Fibroblast of lung (primary cell): ENCODE data around the gene TBXAS1.

ENCODE experiments used
- EZH2 ChIP-seq: IDR thresholded peaks from 2 replicates; pipeline ENCODE4 v1.5.1; 2012; ENCODE audit warnings: low read length, control low read depth, mild to moderate bottlenecking; ENCODE audit errors: missing control alignments
- TF ChIP-seq, protein P1 (sequence below), 2 donors: IDR thresholded peaks in 1 of 2; conservative IDR thresholded peaks in 1 of 2; 1 replicate in 1 of 2; 2 replicates in 1 of 2; pipeline ENCODE4 v1.5.1; 2011 to 2012; ENCODE audit warnings: low read length in 2 of 2, control low read depth in 1 of 2, inconsistent platforms in 1 of 2, low read depth in 1 of 2, mild to moderate bottlenecking in 1 of 2

DNA sequence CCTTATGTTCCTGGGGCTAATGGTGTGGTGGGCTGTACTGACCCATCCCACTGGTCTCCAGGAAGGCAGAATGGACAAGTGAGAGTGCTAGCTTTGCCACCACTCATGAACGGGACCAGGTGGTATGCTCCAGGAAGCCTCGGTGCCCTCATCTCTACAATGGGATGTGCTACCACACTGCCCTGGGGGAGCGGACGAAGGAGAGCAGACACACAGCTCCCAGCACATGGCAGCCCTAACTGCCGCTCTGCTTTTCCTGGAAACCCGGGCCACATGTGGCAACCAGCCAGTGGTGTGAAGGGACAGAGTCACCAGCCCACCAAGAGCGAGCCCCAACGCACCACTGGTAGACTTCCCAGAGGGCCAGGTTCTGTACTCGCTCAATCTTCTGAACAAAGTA lies 197.9 kb downstream of the TBXAS1 start:
- TF ChIP-seq, protein P1, sequence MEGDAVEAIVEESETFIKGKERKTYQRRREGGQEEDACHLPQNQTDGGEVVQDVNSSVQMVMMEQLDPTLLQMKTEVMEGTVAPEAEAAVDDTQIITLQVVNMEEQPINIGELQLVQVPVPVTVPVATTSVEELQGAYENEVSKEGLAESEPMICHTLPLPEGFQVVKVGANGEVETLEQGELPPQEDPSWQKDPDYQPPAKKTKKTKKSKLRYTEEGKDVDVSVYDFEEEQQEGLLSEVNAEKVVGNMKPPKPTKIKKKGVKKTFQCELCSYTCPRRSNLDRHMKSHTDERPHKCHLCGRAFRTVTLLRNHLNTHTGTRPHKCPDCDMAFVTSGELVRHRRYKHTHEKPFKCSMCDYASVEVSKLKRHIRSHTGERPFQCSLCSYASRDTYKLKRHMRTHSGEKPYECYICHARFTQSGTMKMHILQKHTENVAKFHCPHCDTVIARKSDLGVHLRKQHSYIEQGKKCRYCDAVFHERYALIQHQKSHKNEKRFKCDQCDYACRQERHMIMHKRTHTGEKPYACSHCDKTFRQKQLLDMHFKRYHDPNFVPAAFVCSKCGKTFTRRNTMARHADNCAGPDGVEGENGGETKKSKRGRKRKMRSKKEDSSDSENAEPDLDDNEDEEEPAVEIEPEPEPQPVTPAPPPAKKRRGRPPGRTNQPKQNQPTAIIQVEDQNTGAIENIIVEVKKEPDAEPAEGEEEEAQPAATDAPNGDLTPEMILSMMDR (conservative IDR thresholded peaks at IDR 0.05 in 1 of 2, IDR thresholded peaks at IDR 0.05 in 1 of 2; ENCODE audit: low read depth in 1 of 2, low read length in 2 of 2), result no peak
- no peak for TF ChIP-seq EZH2
